Measurements from ENCODE around the gene CPT1C. TPM values are rescaled to one million over a fixed set of nuclear protein-coding genes. Genes with fewer than 3 reads are reported as not detected.

The CPT1C gene
- total RNA-seq, 2 experiments from 2014 or later = 0.86 to 0.95 TPM

DNA sequence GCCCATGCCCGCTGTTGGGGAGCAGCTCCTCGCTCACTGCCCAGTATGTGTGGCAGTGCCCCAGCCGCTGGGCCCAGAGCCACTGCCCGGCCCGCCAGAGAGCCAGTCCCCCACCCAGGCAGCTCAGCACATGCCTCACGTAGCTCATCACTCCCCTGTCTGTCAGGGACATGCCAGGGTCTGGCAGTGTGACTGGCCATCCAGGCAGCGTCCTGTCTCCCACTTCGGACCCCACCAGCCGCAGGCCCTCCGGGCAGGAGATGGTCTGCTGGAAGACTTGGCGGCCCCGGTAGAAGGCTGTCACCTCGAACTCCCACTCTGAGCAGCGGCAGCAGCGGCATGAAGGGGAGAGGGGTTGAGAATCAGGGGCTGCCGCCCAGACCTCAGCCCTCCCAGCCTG is 28.9 kb upstream of the CPT1C start:
- Histone ChIP-seq H3K27ac (ENCODE audit: low read depth, low read length, poor library complexity, severe bottlenecking) (no peak overlapping the region), H2AFZ (ENCODE audit: low read length) (no peak overlapping the region), H3K4me3 (ENCODE audit: low read depth, low read length, poor library complexity, severe bottlenecking) (no peak overlapping the region), H3K9me2 (ENCODE audit: insufficient read depth, low read length) (no peaks in the 10 kb centered on the region), H3K79me2 (ENCODE audit: insufficient read depth, low read depth, low read length) (peaks cover 30% of the 10 kb centered on the region), H3K36me3 (ENCODE audit: insufficient read depth, low read length) (peaks cover 59% of the 10 kb centered on the region), H3K9me3 (ENCODE audit: low read length) (no peaks in the 10 kb centered on the region), H3K4me1 (ENCODE audit: insufficient read depth, low read length, poor library complexity, severe bottlenecking) (peaks cover 9% of the 10 kb centered on the region), H3K4me2 (ENCODE audit: low read length) (no peak overlapping the region), H4K20me1 (ENCODE audit: insufficient read depth, low read length) (no peaks in the 10 kb centered on the region)
- TF ChIP-seq CTCF (conservative IDR thresholded peaks at IDR 0.05; ENCODE audit: low read length) = no peak
- no peak for TF ChIP-seq EZH2phosphoT487 (IDR thresholded peaks at IDR 0.05; ENCODE audit: borderline replicate concordance, low read depth, low read length)
- ChIA-PET POLR2A (interaction anchor here (1.5 kb wide), 1 partner anchor 13 kb away, joined by 4 read pairs; no protein-coding TSS in a partner anchor), CTCF (ENCODE audit: unreplicated experiment) (no interaction called here)
- no TSS peak for BruUV-seq (replicated peaks)
- intact Hi-C loops (cut with micrococcal nuclease; ENCODE audit: unreplicated experiment) = no loop called here
- DNase-seq (ENCODE audit: low spot score) = no peak

GRCh38 chr19:49663224-49663623 is 27.7 kb upstream of the CPT1C start:
- Histone ChIP-seq H3K9me2 (ENCODE audit: insufficient read depth, low read length) (no peaks in the 10 kb centered on the region), H3K4me1 (ENCODE audit: insufficient read depth, low read length, poor library complexity, severe bottlenecking) (peaks cover 17% of the 10 kb centered on the region), H3K36me3 (ENCODE audit: insufficient read depth, low read length) (peaks cover 49% of the 10 kb centered on the region), H2AFZ (ENCODE audit: low read length) (no peak overlapping the region), H3K27ac (ENCODE audit: low read depth, low read length, poor library complexity, severe bottlenecking) (no peak overlapping the region), H3K4me3 (ENCODE audit: low read depth, low read length, poor library complexity, severe bottlenecking) (no peak overlapping the region), H3K4me2 (ENCODE audit: low read length) (no peak overlapping the region), H4K20me1 (ENCODE audit: insufficient read depth, low read length) (no peaks in the 10 kb centered on the region), H3K79me2 (ENCODE audit: insufficient read depth, low read depth, low read length) (peaks cover 34% of the 10 kb centered on the region), H3K9me3 (ENCODE audit: low read length) (no peaks in the 10 kb centered on the region)
- TF ChIP-seq CTCF (conservative IDR thresholded peaks at IDR 0.05; ENCODE audit: low read length) = no peak
- TF ChIP-seq EZH2phosphoT487 (IDR thresholded peaks at IDR 0.05; ENCODE audit: borderline replicate concordance, low read depth, low read length) = no peak
- intact Hi-C loops (cut with micrococcal nuclease; ENCODE audit: unreplicated experiment) = no loop called here
- CTCF ChIA-PET (ENCODE audit: unreplicated experiment) = no interaction called here
- no TSS peak for BruUV-seq (replicated peaks)
- POLR2A ChIA-PET = no interaction called here
- no peak for DNase-seq (ENCODE audit: low spot score)

GRCh38 chr19:49664171-49665035 is 26.5 kb upstream of the CPT1C start:
- H3K36me3 ChIP-seq (ENCODE audit: insufficient read depth, low read length) = peaks cover 43% of the 10 kb centered on the region
- H3K4me3 ChIP-seq (ENCODE audit: low read depth, low read length, poor library complexity, severe bottlenecking) = peak overlapping the region; percentile 90
- no TSS peak for BruUV-seq (replicated peaks)
- ChIA-PET CTCF (ENCODE audit: unreplicated experiment) (no interaction called here), POLR2A (interaction anchor here (0.6 to 2.2 kb wide), 3 partner anchors 11 to 75 kb away, joined by 3 to 8 read pairs (median 4); partner anchors contain the start of gene RRAS)
- peak overlapping the region; percentile 89 for H3K27ac ChIP-seq (ENCODE audit: low read depth, low read length, poor library complexity, severe bottlenecking)
- H3K9me2 ChIP-seq (ENCODE audit: insufficient read depth, low read length) = no peaks in the 10 kb centered on the region
- no peak for TF ChIP-seq EZH2phosphoT487 (IDR thresholded peaks at IDR 0.05; ENCODE audit: borderline replicate concordance, low read depth, low read length)
- H2AFZ ChIP-seq (ENCODE audit: low read length) = no peak overlapping the region
- intact Hi-C loops (cut with micrococcal nuclease; ENCODE audit: unreplicated experiment) = no loop called here
- peak; percentile 80 for DNase-seq (ENCODE audit: low spot score)
- H3K9me3 ChIP-seq (ENCODE audit: low read length) = no peaks in the 10 kb centered on the region
- H3K79me2 ChIP-seq (ENCODE audit: insufficient read depth, low read depth, low read length) = peaks cover 34% of the 10 kb centered on the region
- H3K4me2 ChIP-seq (ENCODE audit: low read length) = peak overlapping the region; percentile 87
- peaks cover 17% of the 10 kb centered on the region for H3K4me1 ChIP-seq (ENCODE audit: insufficient read depth, low read length, poor library complexity, severe bottlenecking)
- no peaks in the 10 kb centered on the region for H4K20me1 ChIP-seq (ENCODE audit: insufficient read depth, low read length)

Data from OCI-LY7 (cell line).